Measurements from ENCODE around the gene RPP40.
A peak's percentile ranks its signal among the peaks of the same experiment; 100 is the strongest.
"Not testable (repeated sequence)": the region's sequence is repeated elsewhere in the genome, so short reads cannot be mapped to it uniquely, and the experiment has no call there.

The RPP40 gene

DNA sequence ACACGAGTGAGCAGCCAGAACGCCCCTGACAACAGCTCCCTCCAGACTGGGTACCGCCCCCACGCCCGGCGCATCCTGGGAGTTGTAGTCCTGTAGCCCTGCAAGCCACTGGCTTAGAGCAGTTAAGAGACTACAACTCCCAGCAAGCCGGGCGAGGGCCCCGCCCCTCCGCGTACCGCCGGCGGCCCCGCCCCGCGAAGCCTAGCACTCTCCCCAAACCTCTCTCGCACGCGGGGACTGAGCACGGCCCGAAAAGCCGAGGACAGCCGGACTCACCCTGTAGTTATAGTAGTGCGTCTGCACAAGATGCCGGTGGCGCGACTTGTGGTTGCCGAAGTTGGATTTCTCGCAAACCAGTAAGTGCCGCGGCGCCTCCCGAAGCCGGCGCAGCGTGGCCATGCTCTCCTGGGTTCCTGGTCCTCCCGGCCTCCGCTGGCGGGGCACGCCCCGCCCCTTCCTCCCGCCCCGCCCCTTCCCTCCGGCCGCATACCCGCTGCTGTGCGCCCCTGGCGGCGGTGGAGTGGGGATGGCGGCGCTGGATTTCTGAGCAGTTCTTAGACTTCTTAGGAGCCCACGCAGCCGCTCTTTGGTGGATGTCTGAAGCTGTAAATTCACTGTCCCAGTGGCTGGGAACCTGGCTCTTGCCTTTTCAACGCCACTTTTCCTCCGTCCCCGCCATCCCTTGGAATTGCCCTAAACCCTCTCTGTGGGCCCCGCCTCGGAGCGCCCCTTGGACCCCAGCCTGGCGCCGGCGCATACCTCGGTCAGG lies at the start of gene RPP40:
RPP40 (minus strand) TSS at position 434 of the 769 bp plus-strand sequence; CDS start at position 399, 35 bp downstream.
- peak; percentile 97 for DNase-seq (ENCODE audit: low spot score)

DNA sequence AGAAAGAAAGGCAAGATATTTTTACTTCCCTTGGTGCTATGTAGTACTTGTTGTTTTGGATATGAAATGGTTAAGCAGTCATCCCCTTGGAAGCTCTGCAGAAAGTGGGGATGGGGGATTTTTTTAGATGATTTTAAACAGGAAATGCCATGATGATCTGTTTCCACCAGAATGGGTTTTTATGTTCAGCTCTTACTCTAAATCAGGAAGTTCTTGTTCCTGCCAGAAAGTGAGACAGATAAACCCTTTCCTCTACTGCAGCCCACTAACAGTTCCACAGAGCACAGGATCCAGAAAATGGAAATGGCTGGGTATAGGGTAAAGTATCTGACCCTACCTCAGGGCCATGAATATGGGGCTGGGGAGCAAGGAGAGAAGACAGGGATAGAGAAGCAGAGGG lies 49.2 kb upstream of the RPP40 start:
- DNase-seq (ENCODE audit: low spot score): peak; percentile 59

GRCh38 chr6:5051394-5051793 lies 47.6 kb upstream of the RPP40 start:
- DNase-seq (ENCODE audit: low spot score): no peak

GRCh38 chr6:5050009-5050408 lies 46.2 kb upstream of the RPP40 start:
- DNase-seq (ENCODE audit: low spot score): no peak

GRCh38 chr6:5046430-5046829 lies 42.6 kb upstream of the RPP40 start:
- DNase-seq (ENCODE audit: low spot score): no peak

DNA sequence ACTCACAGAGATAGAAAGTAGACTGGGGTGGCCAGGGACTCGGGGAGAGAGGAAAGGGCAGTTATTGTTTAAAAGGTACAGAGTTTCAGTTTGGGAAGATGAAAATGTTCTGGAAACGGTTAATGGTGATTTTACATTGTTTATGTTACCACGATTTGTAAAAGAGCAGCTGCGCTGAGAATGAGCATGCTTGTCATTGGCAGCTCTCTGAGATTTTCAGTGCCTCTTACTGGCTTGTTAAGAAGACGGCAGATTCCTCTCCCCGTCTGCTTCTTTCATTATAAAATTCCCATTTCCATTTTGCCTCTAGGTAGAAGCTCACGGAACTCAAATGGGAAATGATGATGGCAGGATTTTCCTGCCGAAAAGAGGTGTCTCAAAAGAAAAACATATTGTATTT lies 41.6 kb upstream of the RPP40 start:
- DNase-seq (ENCODE audit: low spot score): no peak

GRCh38 chr6:5044866-5045265 lies 41.0 kb upstream of the RPP40 start:
- DNase-seq (ENCODE audit: low spot score): no peak

DNA sequence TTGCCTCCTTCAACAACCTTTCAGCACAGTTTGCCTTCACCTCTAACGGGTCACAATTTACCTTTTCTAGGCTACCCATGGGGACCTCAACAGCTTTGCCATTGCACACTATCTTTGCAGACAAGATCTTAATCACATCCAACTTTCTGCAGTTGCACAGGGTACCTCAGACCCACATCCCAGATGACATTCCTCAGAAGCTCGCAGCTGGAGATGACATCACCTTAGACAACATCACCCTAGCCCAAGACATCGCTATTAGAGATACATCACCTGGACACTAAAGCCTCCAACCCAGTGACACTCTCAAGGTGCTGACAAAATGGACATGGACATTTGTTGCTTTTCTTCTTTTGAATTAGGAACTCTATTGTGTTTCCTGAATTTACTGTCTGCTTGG lies 38.6 kb upstream of the RPP40 start:
- no peak for DNase-seq (ENCODE audit: low spot score)

DNA sequence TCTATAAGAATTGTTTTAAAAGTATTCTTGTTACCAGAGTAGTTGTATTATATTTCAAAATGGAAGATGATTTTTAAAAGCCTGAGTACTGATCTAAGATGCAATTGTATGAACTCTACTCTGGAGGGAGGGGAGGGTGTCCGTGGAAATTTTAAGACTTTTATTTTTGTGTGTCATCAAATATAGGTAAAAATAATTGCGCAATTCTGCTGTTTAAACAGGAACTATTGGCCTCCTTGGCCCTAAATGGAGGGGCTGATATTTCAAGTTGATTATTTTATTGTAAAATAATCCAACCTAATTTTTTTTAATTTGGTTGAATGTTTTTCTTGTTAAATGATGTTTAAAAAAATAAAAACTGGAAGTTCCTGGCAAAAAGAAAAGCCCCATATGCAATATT lies 38.1 kb upstream of the RPP40 start:
- DNase-seq (ENCODE audit: low spot score): no peak

DNA sequence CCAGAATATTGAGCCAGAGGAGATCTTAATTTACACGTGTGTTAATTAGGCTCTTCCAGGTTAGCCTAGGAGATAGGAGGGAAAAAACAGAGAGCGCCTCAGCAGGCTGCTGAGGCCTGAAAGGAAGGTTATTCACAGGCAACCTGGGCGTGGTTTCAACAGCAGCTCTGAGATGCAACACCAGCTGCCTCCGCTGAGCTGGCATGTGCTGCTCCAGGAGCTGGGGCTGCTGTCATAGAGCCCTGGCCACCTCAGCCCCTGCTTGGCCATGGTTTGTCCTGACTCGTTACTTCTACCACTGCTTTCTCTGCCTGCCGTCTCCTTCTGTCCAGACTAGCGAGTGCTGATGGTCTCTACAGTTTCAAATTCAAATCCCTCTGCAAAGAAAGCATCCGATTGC lies 32.4 kb upstream of the RPP40 start:
- DNase-seq (ENCODE audit: low spot score): no peak

DNA sequence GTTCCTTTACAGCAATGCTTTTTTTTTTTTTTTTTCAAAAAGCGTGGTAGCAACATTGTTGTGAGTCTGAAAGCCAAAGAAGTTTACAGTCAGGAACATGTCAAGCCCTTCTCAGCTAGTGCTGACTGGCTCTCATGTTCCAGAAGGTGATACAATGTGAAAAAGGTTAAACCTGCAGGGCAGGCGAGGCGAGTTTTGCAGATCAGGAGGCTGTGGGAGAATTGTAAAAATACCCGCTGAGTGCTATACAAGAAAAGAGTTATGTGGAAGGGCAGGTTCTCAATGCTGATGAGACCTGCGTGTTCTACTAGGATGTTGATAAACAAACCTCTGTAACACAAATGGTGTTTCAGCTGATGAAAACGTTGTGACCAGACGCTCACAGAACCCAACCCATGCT lies 30.9 kb upstream of the RPP40 start:
- DNase-seq (ENCODE audit: low spot score): no peak

DNA sequence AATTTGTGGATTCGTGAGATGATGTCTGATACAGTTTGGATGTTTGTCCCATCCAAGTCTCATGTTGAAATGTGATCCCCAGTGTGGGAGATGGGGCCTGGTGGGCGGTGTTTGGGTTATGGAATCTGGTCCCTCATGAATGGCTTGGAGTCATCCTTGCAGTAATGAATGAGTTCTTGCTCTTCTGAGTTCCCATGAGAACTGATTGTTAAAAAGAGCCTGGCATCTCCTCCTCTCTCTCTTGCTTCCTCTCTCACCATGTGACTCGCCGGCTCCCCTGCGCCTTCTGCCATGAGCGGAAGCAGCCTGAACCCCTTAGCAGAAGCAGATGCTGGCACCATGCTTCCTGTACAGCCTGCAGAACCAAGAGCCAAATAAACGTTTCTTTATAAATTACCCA lies 30.5 kb upstream of the RPP40 start:
- no peak for DNase-seq (ENCODE audit: low spot score)

- DNase-seq (ENCODE audit: low spot score): not testable (repeated sequence)
These were observed 29.5 kb upstream of the RPP40 start for GRCh38 chr6:5033214-5033904.

GRCh38 chr6:5032706-5033105 lies 28.9 kb upstream of the RPP40 start:
- DNase-seq (ENCODE audit: low spot score): not testable (repeated sequence)

DNA sequence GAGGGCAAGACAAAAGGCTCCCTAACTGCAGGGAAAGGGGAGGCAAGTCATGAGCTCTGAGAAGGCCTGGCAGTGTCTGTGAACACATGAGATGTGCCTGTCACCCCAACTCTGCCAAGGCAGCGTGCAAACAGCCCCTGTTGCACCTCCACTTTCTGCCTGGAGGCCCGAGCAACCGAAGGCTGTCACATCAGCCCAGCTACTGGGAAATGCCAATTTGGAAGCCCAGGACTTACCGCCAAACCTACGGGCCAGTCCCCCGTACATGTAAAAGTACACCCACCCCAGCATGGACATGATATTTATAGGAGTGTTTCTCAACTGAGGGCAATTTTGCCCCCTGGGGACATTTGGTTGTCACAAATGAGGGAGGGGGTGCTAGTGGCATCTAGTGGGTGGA lies 27.3 kb upstream of the RPP40 start:
- DNase-seq (ENCODE audit: low spot score): no peak

- peak; percentile 86 for DNase-seq (ENCODE audit: low spot score)
These were observed 26.8 kb upstream of the RPP40 start for GRCh38 chr6:5030596-5031136.

DNA sequence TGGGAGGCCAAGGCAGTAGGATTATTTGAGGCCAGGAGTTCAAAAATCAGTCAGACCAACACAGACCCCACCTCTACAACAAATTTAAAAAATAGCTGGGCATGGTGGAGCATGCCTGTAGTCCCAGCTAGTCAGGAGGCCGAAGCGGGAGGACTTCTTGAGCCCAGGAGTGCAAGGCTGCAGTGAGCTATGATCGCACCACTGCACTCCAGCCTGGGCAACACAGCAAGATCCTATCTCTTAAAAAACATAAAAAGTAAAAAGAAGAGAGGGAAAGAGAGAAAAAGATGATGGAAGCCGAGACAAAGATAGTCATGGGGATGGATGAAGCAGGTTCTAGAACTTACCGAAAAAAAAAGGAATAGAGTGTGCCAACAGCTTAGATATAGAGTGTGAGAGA lies 25.8 kb upstream of the RPP40 start:
- DNase-seq (ENCODE audit: low spot score): no peak

DNA sequence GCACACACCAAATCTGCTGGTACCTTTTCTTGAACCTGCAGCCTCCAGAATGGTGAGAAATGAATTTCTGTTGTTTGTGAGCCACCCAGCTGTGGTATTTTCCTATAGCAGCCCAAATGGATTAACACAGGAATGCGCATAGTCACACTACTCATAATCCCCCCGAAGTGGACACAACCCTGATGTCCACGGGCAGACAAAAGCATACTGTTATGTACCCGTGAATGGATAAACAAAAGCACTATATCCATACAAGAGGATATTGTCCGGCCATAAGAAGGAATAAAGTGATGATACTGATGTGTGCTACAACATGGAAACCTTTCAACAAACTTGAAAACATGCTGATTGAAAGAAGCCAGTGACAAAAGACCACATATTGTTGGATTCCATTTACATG lies 25.1 kb upstream of the RPP40 start:
- no peak for DNase-seq (ENCODE audit: low spot score)

DNA sequence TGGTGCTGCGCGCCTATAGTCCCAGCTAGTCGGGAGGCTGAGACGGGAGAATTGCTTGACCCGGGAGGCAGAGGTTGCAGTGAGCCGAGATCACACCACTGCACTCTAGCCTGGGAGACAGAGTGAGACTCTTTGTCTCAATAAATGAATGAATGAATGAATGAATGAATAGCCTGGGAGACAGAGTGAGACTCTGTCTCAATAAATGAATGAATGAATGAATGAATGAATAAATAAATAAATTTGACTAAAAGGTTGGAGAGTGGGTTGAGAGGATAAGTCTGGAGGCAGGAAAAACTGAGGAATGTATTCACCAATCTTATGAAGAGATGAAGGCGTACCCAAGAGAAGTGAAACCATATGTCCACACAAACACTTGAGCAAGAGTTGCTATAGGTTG lies 24.5 kb upstream of the RPP40 start:
- DNase-seq (ENCODE audit: low spot score): no peak

- no peak for DNase-seq (ENCODE audit: low spot score)
These were observed 22.3 kb upstream of the RPP40 start for GRCh38 chr6:5025911-5026819.

DNA sequence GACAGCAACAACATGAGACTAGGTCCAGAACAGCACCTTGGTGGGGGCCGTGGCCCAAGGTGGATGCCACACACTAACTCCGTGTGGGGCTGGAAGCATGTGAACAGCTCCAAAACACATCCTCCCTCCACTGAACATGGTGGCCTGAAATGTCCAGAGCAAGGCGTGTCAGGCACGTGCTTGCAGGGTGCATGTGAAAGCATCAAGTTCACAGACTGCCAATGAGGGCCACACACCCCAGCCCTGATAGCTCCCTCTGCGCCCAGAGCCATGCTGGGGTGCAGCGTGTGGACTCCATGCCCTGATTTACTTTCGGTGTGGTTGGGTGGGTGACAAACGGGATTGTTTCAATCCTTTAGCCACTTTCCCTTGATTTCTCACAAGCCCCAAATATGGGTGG lies 20.1 kb upstream of the RPP40 start:
- no peak for DNase-seq (ENCODE audit: low spot score)

GRCh38 chr6:5020142-5020541 lies 16.3 kb upstream of the RPP40 start:
- no peak for DNase-seq (ENCODE audit: low spot score)

All from kidney capillary endothelial cell (primary cell).